K562 (cell line): ENCODE measurements around the gene MCM6. TPM values are rescaled to one million over a fixed set of nuclear protein-coding genes. Genes with fewer than 3 reads are reported as not detected.

ENCODE experiments used
- ARHGAP35 ChIP-seq: fragments of 450-650 bp; IDR thresholded peaks from 2 replicates; pipeline ENCODE4 v1.6.1; 2018; ENCODE audit not compliant: partially characterized antibody
- BMI1 ChIP-seq: fragments of 150-350 bp; IDR thresholded peaks from 2 replicates; pipeline ENCODE4 v1.6.1; 2014; ENCODE audit warnings: low read length
- CTBP1 ChIP-seq: fragments of 450-650 bp; IDR thresholded peaks from 2 replicates; pipeline ENCODE4 v1.6.1; 2016; ENCODE audit warnings: borderline replicate concordance
- FOXO4 ChIP-seq: fragments of 450-650 bp; formaldehyde crosslinking; IDR thresholded peaks from 2 replicates; pipeline ENCODE4 v1.4.0; 2020; ENCODE audit warnings: mild to moderate bottlenecking, moderate library complexity
- NCOA4 ChIP-seq: fragments of 450-650 bp; IDR thresholded peaks from 2 replicates; pipeline ENCODE4 v1.6.1; 2018; ENCODE audit warnings: mild to moderate bottlenecking; ENCODE audit not compliant: partially characterized antibody
- SMAD3 ChIP-seq: fragments of 450-650 bp; formaldehyde crosslinking; conservative IDR thresholded peaks from 2 replicates; pipeline ENCODE4 v1.4.0; 2020; ENCODE audit warnings: mild to moderate bottlenecking
- STAT6 ChIP-seq: sonication (generic); formaldehyde crosslinking; IDR thresholded peaks from 2 replicates; pipeline ENCODE4 v1.8.1; 2023; ENCODE audit warnings: mild to moderate bottlenecking, missing genetic modification reagents
- TAL1 ChIP-seq: fragments of 450-650 bp; IDR thresholded peaks from 2 replicates; pipeline ENCODE4 v1.6.1; 2016; ENCODE audit warnings: mild to moderate bottlenecking
- ZBTB34 ChIP-seq: fragments of 250-450 bp; sonication (Bioruptor Pico); IDR thresholded peaks from 2 replicates; pipeline ENCODE4 v1.8.0; 2021; ENCODE audit warnings: mild to moderate bottlenecking, moderate library complexity
- ZEB2 ChIP-seq: fragments of 450-650 bp; IDR thresholded peaks from 2 replicates; pipeline ENCODE4 v1.6.1; 2016
- ZNF175 ChIP-seq: fragments of 200-800 bp; sonication (Bioruptor generic); IDR thresholded peaks from 2 replicates; pipeline ENCODE4 v1.6.1; 2016; ENCODE audit warnings: low read depth, mild to moderate bottlenecking, missing genetic modification characterization, missing compliant biosample characterization
- ZNF561 ChIP-seq: fragments of 450-650 bp; formaldehyde crosslinking; conservative IDR thresholded peaks from 2 replicates; pipeline ENCODE4 v1.4.0; 2020; ENCODE audit warnings: mild to moderate bottlenecking, moderate library complexity
- ZNF584 ChIP-seq: fragments of 200-800 bp; sonication (Bioruptor generic); IDR thresholded peaks from 2 replicates; pipeline ENCODE4 v1.6.1; 2016; ENCODE audit warnings: low read depth, mild to moderate bottlenecking, missing genetic modification characterization, missing compliant biosample characterization
- ZNF609 ChIP-seq: sonication (generic); formaldehyde crosslinking; IDR thresholded peaks from 2 replicates; pipeline ENCODE4 v1.8.1; 2023; ENCODE audit warnings: missing genetic modification reagents, mild to moderate bottlenecking, borderline replicate concordance
- ZNF707 ChIP-seq: fragments of 250-450 bp; sonication (Bioruptor Pico); conservative IDR thresholded peaks from 2 replicates; pipeline ENCODE4 v1.8.0; 2022; ENCODE audit warnings: inconsistent platforms, mild to moderate bottlenecking, moderate library complexity
- ZNF740 ChIP-seq, 3 experiments: fragments of 200-800 bp in 1 of 3; sonication (Bioruptor generic) in 1 of 3; sonication (generic) in 1 of 3; formaldehyde crosslinking in 1 of 3; IDR thresholded peaks; 2 replicates each; pipeline versions ENCODE4 v1.6.1 to v1.8.0; 2016 to 2022; ENCODE audit warnings: mild to moderate bottlenecking in 2 of 3, missing compliant biosample characterization in 2 of 3, missing genetic modification characterization in 2 of 3, missing genetic modification reagents in 1 of 3
- polyA plus RNA-seq, 8 experiments: library from polyadenylated mRNA; depleted of rRNA in 4 of 8; stranded (reverse) in 5 of 8; unstranded in 3 of 8; fragments of >200 nt; fragmentation: Nextera tagmentation in 2 of 8; fragmentation: Illumina TruSeq in 1 of 8; extraction: Ambion mirVana in 2 of 8; extraction: Trizol in 1 of 8; gene quantifications; 2 replicates each; pipeline versions ENCODE4 v1.2.1 to v1.2.3, GENCODE V29; 2011 to 2014; ENCODE audit warnings: inconsistent platforms in 1 of 8, missing spikeins in 1 of 8
- total RNA-seq, 7 experiments: library from RNA; depleted of rRNA in 6 of 7; stranded (reverse); fragments of >200 nt in 6 of 7; fragmentation: Illumina TruSeq in 2 of 7; extraction: Trizol in 2 of 7; gene quantifications; 2 replicates each; pipeline versions ENCODE4 v1.2.1 to v1.2.3, GENCODE V29; 2011 to 2021; ENCODE audit warnings: low replicate concordance in 1 of 7

Gene MCM6
- total and polyA plus RNA-seq, 9 of the 15 experiments (the other 6 are each of a cell fraction or from before 2014, with no cell fraction given), result 42.6 to 133 (median 82.4) TPM

- TF ChIP-seq ZNF175 (CRISPR knock-in tag), result no peak
- no peak for TF ChIP-seq ZNF609
- no peak for TF ChIP-seq ZNF561 (CRISPR knock-in tag)
- TF ChIP-seq BMI1, result no peak
- no peak for TF ChIP-seq ZBTB34
- TF ChIP-seq ARHGAP35, result no peak
- no peak for TF ChIP-seq ZEB2
- no peak for TF ChIP-seq TAL1
- 0 out of 2 replicates have a peak, but pooled peaks have one; percentile 28 for TF ChIP-seq SMAD3 (CRISPR knock-in tag)
- TF ChIP-seq NCOA4, result no peak
- TF ChIP-seq ZNF584, result no peak
- TF ChIP-seq STAT6, result peak; percentile 89; the same call in 1 of the 2 replicates
- TF ChIP-seq FOXO4 (CRISPR knock-in tag), result no peak
- TF ChIP-seq CTBP1, result peak; percentile 71; the same call in 1 of the 2 replicates
- TF ChIP-seq ZNF740 (CRISPR knock-in tag; IDR thresholded peaks at IDR 0.05), result no peak
- TF ChIP-seq ZNF740 (tag; IDR thresholded peaks at IDR 0.05), result no peak
- no peak for TF ChIP-seq ZNF707
Observed at GRCh38 chr2:135876066-135876711, at the start of gene MCM6 (continued).
